GM12874 (cell line): ENCODE results near the gene DNAJC24.

Source experiments
- TF ChIP-seq, protein P1 (sequence below): IDR thresholded peaks from 2 replicates; pipeline ENCODE4 v1.5.1; 2011; ENCODE audit warnings: low read depth, mild to moderate bottlenecking, control low read depth, low read length, moderate library complexity; ENCODE audit not compliant: insufficient read depth

The DNAJC24 gene

DNA sequence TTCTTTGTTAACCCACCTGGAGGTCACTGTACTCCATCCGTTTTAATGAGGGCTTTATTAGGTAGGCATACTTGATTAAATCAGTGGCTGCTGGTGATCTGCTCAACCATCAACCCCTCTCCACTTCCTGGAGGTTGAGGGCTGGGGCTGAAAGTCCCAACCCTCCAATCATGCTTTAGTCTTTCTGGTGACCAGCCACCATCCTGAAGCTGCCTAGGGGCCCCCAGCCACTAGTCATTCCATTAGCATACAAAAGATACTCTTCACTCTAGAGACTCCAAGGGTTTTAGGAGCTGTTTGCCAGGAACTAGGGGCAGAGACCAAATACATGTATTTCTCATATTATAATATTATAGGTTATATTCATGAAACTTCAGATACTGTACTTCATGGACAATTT is 13.5 kb downstream of the DNAJC24 start:
- TF ChIP-seq, protein P1, sequence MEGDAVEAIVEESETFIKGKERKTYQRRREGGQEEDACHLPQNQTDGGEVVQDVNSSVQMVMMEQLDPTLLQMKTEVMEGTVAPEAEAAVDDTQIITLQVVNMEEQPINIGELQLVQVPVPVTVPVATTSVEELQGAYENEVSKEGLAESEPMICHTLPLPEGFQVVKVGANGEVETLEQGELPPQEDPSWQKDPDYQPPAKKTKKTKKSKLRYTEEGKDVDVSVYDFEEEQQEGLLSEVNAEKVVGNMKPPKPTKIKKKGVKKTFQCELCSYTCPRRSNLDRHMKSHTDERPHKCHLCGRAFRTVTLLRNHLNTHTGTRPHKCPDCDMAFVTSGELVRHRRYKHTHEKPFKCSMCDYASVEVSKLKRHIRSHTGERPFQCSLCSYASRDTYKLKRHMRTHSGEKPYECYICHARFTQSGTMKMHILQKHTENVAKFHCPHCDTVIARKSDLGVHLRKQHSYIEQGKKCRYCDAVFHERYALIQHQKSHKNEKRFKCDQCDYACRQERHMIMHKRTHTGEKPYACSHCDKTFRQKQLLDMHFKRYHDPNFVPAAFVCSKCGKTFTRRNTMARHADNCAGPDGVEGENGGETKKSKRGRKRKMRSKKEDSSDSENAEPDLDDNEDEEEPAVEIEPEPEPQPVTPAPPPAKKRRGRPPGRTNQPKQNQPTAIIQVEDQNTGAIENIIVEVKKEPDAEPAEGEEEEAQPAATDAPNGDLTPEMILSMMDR = no peak

DNA sequence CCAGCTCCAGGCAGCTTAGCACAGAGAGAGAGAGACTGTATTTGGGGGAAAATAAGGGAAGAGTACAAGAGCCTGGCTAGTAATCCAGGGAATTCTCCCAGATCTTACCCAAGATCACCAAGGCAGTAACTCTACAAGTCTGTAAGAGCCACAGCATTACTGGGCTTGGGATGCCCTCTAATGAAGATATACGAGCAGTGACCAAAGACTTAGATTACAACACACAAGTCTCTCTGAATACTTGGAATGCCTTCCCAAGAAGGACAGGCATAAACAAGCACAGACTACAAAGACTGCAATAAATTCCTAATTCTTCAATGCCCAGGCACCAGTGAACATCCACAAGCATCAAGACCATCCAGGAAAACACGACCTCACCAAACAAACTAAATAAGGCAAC is 17.7 kb downstream of the DNAJC24 start:
- TF ChIP-seq, protein P1 = no peak

DNA sequence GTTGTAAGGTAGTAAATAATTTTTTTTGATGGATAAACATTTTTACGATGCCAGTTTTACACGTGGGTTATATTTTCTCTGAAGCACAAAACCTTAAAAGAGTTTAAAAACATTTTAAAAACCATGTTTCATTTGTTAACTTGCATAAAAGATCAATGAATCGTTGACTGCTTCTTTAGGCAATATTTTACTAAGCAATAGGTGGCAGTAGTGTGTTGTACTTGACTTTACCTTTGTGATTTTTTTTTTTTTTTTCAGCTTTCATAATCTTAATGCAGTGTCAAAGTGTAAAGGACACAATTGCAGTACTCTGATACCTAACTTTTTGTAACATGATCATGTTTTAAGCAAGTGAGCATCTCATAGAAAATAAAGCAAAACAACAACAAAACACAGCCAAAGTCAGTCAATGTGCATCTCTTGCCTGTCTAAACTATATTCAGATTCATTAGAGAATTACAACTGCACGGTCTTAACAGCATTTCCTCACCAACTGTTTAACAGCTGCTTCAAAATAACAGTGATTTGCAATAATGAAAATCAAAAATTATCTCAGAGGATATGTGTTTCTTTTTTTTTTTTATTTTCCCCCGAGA is 27.7 kb downstream of the DNAJC24 start:
- TF ChIP-seq, protein P1 = peak; percentile 28; the same call in 1 of the 2 replicates

DNA sequence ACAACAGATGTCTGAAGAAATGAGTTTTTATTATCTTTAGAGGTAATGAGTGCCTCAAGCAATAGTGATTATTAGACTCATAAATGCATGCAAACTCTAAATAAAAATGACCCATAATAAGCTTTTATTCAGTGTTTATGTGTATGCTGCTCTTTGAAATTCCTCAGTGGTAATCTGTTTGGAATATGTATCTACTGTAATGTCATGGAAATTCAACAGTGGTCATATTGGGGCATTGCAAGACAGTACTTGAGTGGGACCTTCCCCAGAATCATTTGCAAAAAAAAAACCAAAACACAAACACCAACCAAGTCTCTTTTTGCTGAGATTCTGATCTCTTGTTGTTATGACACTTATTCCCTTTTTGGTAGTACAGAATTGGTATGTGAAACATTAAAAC is 35.0 kb downstream of the DNAJC24 start:
- TF ChIP-seq, protein P1 = no peak

DNA sequence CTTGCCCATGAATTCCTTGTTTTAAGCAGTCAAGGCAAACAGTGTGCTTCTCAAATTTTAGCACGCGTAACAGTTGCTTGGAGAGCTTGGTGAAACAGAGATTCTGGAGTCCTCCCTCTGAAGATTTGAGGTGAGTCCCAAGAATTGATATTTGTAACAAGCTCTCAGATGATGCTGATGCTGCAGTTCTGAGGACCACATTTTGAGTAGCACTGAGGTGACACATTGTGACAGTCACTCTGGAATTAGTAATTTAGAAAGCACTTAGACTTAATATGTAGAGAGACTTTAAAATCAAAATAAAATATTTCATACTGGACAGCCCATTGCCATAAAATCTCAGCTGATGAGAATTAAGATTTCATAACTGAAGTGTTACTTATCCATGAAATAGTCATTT is 38.5 kb downstream of the DNAJC24 start:
- TF ChIP-seq, protein P1 = no peak

DNA sequence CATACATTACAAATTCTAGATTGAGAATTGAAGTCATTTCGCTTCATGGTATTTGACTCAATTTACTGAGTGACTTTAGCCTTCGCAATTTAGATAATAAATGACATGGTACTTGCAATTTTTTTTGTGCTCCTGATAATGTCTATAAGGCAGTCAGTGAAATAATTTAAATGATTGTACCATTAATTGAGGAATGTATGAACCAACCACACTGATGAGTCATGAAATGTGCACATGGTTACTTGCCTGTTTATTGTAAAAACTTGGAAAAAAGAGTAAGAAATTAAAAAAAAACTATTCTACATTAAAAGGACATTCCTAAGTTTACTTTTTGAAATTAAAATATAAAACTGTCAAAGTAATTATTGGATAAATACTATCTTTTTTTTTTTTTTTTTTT is 43.3 kb downstream of the DNAJC24 start:
- TF ChIP-seq, protein P1 = no peak

DNA sequence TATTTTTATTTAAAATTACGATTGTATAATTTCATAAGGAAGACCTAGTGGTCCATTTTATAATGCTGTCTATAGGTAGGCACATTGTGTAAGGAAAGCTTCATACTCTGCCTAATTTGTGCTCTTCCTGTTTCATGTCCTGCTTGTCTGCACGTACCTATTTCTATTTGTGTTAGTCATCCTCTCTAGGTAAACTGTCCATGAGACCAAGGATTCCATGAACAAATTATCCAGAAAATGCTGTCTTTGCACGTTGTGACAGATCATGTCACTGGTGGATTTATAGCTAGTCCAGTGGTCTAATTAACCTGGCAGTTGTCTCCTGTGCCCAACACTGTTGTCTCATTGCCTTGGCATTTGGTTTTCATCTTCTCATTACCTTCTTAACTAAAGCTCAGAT is 44.7 kb downstream of the DNAJC24 start:
- TF ChIP-seq, protein P1 = no peak
